GM19035 (cell line): ENCODE results near the gene PAIP2B.

Experiments
- ATAC-seq: cut with Tn5 transposase; IDR thresholded peaks from one replicate; pipeline ENCODE4 v1.9.1; 2021; ENCODE audit not compliant: unreplicated experiment

The PAIP2B gene

DNA sequence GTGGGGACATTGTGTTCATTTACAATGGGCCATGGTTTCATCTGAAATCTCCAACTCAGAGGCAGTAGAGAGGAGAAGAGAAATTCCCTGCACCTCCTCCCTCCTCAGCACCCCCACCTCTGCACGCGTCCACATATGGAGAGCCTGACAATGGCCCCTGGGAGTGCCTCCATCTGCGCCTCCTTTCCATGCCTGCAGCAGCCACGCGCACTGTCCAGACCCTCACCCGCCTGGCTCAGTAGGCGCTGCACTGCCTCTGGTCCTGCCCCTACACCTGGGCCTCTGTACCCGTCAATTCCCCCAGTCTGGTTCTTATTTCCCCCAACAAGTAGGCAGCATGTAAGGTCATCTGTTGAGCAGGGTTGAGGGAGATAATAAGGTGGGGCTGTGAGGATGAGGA lies 72.6 kb downstream of the PAIP2B start:
- no peak for ATAC-seq

DNA sequence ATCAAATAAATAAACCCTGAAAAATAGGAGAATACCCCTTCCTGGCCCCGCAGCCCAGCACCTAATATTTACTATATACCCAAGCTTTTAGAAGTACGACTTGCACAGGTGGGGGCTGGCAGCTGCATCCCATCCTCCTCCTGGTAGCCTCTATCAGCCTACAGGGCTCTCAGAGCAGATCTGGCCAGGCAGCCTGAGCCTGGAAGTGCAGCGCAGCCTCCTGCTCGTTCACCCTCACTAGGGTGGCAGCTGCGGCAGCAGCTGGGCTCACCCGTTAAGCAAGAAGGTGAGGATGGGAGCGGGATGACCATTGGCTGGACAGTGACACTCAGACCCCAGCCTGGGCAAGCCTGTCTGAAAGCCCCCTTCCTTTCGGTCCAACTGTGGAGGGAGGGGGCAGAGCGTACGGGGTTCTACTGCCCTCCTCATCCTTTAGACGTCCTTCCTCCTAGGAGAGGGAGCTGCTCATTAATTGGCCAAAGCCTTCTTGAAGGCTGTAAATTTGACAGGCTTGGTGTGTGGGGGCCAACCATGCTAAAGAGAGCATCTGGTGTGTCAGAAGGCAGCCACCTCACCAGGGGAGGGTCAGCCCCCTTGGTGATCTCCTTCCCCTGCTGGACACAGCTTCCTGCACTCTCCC lies 73.2 kb downstream of the PAIP2B start:
- no peak for ATAC-seq

DNA sequence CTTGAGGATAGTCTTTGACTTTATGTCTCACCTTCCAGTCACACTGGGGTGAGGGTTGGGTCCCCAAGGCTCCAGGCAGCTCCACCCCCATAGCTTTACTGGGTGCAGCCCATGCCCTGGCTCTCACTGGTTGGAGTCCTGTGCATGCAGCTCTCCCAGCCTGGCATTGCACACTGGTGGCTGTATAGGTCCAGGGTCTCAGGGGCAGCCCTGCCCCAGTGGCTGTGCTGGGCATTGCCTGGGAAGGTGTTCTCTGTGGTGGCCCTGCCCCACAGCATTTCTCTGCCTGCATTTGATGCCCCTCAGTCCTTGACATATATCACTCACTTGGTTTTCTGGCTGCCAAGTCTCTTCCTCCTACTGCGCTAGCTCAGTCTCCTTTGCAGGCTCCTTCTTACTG lies 75.3 kb downstream of the PAIP2B start:
- no peak for ATAC-seq

DNA sequence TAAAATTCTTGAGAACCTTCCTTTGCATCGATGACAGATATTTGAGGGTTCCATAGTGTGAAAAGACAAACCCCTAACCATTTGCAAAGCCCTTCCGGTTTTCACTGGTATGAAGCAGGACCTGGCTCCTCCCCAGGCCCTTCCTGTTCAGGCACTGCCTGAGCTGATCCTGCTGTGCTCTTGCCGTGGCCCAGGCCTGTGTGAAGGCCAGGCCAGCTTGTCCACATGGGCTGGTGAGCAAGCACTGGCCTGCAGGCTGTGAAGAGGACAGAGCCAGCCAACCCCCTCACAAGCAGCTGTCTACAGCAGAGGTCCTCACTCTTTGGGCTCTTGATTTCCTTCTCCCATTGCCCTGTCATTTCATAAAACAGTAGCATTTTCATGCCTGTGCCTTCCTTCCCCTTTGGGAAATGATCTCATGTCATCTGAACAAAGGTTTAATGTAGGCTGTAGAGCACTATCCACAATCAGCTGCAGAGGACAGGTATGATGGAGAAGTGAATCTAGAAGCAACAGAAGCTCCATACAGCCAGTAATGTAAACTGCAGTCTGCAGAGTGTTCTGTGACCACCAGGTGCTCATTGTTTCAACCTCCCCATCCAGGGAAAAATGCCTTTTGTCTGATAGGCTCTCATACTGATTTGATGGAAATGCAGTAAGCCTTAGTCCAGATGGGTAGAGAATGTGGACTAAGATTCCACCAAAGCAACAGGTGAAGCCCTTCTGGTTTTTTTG lies 76.7 kb downstream of the PAIP2B start:
- no peak for ATAC-seq

DNA sequence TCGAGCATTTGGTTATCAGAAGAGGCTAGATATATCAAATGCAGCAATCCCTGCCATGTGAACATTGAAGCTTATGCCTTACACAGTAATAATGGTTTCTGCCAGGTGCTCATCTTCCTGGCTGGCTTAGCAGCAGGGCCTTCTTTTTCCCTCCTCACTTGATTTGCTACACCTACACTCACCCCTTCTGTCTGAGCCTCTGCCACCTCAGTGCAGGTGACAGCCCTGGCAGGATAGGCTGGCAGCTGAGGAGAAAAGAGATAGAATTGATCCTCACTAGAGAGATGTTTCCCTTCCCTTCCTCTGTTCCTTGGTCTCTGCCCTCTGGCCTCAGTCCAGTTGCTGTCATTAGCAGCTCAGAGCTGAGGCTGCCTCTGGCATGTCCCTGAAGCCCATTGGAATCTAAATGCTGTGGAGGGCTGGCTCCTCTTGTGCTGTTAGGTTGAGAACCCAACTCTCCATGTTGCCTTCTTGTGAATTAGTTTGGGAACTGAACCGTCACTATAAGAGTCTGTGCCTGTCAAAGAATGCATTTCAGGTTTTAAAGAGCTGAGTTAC lies 78.3 kb downstream of the PAIP2B start:
- no peak for ATAC-seq

DNA sequence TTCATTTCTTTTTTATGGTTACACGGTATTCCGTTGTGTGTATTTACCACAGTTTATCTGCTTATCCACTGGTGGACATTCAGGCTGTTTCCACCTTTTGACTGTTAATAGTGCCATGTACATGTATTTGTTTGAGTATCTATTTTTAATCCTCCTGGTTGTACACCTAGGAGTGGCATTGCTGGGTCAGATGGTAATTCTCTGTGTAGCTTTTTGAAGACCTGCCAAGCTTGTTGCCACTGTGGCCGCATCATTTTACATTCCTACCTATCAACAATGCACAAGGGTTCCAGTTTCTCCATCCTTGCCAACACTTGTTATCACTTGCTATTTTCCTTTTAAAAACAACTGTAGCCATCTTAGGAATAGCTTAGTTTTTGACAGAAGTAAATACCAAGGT lies 83.1 kb downstream of the PAIP2B start:
- no peak for ATAC-seq

DNA sequence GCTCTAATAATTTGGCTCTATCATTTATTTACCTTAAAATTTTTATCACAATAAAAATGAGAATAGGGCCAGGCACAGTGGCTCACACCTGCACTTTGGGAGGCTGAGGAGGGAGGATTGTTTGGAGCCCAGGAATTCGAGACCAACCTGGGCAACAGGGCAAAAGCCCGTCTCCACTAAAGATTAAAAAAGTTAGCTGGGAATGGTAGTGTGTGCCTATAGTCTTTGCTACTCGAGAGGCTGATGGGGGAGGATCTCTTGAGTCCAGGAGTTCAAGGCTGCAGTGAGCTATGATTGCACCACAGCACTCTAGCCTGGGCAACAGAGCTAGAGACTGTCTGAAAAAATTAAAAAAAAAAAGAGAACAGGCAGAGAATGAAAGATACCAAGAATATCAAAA lies 90.7 kb downstream of the PAIP2B start:
- ATAC-seq: no peak

DNA sequence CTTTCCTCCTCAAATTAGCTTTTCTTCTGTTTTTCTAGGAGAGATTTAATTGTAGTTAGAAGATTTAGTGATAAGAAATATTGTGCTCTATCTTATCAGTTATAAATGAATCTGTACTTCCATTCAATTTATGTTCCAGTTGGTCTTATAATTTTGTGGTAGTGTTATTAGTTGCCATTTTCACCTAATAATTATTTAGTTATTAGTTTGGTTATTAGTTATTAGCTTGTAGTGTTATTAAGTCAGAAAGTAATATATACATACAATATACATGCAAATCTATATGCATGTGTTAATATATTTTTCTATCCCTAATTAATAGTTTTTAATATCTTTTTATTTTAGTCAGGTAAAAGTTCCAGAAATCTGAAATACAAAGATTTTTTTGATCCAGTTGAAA lies 93.3 kb downstream of the PAIP2B start:
- ATAC-seq: no peak
